GM23338 (cell line): Measurements from ENCODE around the gene HEATR1. TPM values are rescaled to one million over a fixed set of nuclear protein-coding genes. Genes with fewer than 3 reads are reported as not detected.

Source experiments
- ATAC-seq: fragments of 200-7000 bp; cut with Tn5 transposase; 3 replicates; pipeline ENCODE4 v1.9.1; 2020
- DNase-seq: peaks from one replicate; pipeline ENCODE4 v3.0.0-alpha.2; 2015; ENCODE audit warnings: low spot score
- H2AFZ ChIP-seq: fragments of 200-600 bp; sonication (generic); 2 replicates; pipeline ENCODE4 v1.8.0; 2016; ENCODE audit warnings: antibody characterized with exemption, mild to moderate bottlenecking, moderate library complexity
- H3F3A ChIP-seq: fragments of 200-600 bp; sonication (generic); replicated peaks from 2 replicates; pipeline ENCODE4 v1.8.0; 2017; ENCODE audit warnings: antibody characterized with exemption, mixed run types, low read depth
- H3K27ac ChIP-seq: fragments of 200-600 bp; sonication (generic); 2 replicates; pipeline ENCODE4 v1.6.1; 2016; ENCODE audit warnings: low read depth
- H3K27me3 ChIP-seq: fragments of 200-600 bp; sonication (generic); 2 replicates; pipeline ENCODE4 v1.8.0; 2016; ENCODE audit warnings: mild to moderate bottlenecking, mixed run types, moderate library complexity; ENCODE audit not compliant: insufficient read depth
- H3K36me3 ChIP-seq: fragments of 200-600 bp; sonication (generic); 2 replicates; pipeline ENCODE4 v1.8.0; 2016; ENCODE audit warnings: mild to moderate bottlenecking; ENCODE audit not compliant: insufficient read depth
- H3K4me1 ChIP-seq: fragments of 200-600 bp; sonication (generic); 2 replicates; pipeline ENCODE4 v1.8.0; 2016; ENCODE audit warnings: mild to moderate bottlenecking, moderate library complexity; ENCODE audit not compliant: insufficient read depth
- H3K4me2 ChIP-seq: fragments of 200-600 bp; sonication (generic); 2 replicates; pipeline ENCODE4 v1.7.1; 2017; ENCODE audit warnings: mixed run types
- H3K4me3 ChIP-seq: fragments of 200-600 bp; sonication (generic); 2 replicates; pipeline ENCODE4 v1.6.1; 2016; ENCODE audit warnings: mixed run types
- H3K79me2 ChIP-seq: fragments of 200-600 bp; sonication (generic); replicated peaks from 2 replicates; pipeline ENCODE4 v1.8.0; 2017; ENCODE audit warnings: mild to moderate bottlenecking; ENCODE audit not compliant: insufficient read depth
- H3K9me2 ChIP-seq: fragments of 200-600 bp; sonication (generic); 2 replicates; pipeline ENCODE4 v1.8.0; 2017; ENCODE audit not compliant: insufficient read depth
- H4K20me1 ChIP-seq: fragments of 200-600 bp; sonication (generic); replicated peaks from 2 replicates; pipeline ENCODE4 v1.8.0; 2017; ENCODE audit warnings: mild to moderate bottlenecking; ENCODE audit not compliant: insufficient read depth
- H3K27ac Mint-ChIP-seq: 2 replicates; pipeline ENCODE4 v1.8.0; 2020; ENCODE audit warnings: inconsistent platforms, mild to moderate bottlenecking, moderate library complexity, mixed read lengths
- H3K27me3 Mint-ChIP-seq: 3 replicates; pipeline ENCODE4 v1.8.0; 2022; ENCODE audit warnings: low read depth, mild to moderate bottlenecking, moderate library complexity, mixed read lengths, inconsistent platforms; ENCODE audit not compliant: insufficient read depth, poor library complexity
- H3K36me3 Mint-ChIP-seq: 3 replicates; pipeline ENCODE4 v1.8.0; 2021; ENCODE audit warnings: low read depth, mild to moderate bottlenecking, inconsistent platforms, moderate library complexity, mixed read lengths
- H3K4me1 Mint-ChIP-seq: 3 replicates; pipeline ENCODE4 v1.8.0; 2020; ENCODE audit warnings: mild to moderate bottlenecking, inconsistent platforms, mixed read lengths
- H3K4me3 Mint-ChIP-seq: 3 replicates; pipeline ENCODE4 v1.8.0; 2021; ENCODE audit warnings: moderate library complexity, mild to moderate bottlenecking, inconsistent platforms, mixed read lengths
- H3K9me3 Mint-ChIP-seq: 3 replicates; pipeline ENCODE4 v1.8.0; 2020; ENCODE audit warnings: moderate library complexity, mild to moderate bottlenecking, inconsistent platforms, mixed read lengths
- CREB1 ChIP-seq: fragments of 250-450 bp; sonication (Bioruptor Pico); IDR thresholded peaks from 2 replicates; pipeline ENCODE4 v1.5.0; 2020; ENCODE audit warnings: low read depth, mild to moderate bottlenecking, moderate library complexity
- EZH2 ChIP-seq: fragments of 200-600 bp; sonication (generic); IDR thresholded peaks from one replicate; pipeline ENCODE4 v1.8.0; 2017; ENCODE audit warnings: antibody characterized with exemption, mild to moderate bottlenecking, low read depth; ENCODE audit not compliant: unreplicated experiment
- JUNB ChIP-seq: IDR thresholded peaks from one replicate; pipeline ENCODE4 v1.6.1; 2016; ENCODE audit warnings: antibody characterized with exemption; ENCODE audit not compliant: unreplicated experiment
- NANOG ChIP-seq: IDR thresholded peaks from 2 replicates; pipeline ENCODE4 v1.6.1; 2016; ENCODE audit warnings: antibody characterized with exemption, borderline replicate concordance
- POLR2AphosphoS5 ChIP-seq: IDR thresholded peaks from 2 replicates; pipeline ENCODE4 v1.6.1; 2016; ENCODE audit warnings: antibody characterized with exemption, low read depth
- STAT1 ChIP-seq: IDR thresholded peaks from one replicate; pipeline ENCODE4 v1.6.1; 2016; ENCODE audit warnings: antibody characterized with exemption; ENCODE audit not compliant: unreplicated experiment
- ZNF331 ChIP-seq: fragments of 250-450 bp; sonication (Bioruptor Pico); IDR thresholded peaks from 2 replicates; pipeline ENCODE4 v1.5.0; 2020; ENCODE audit warnings: low read depth, mild to moderate bottlenecking, moderate library complexity
- polyA plus RNA-seq: library from polyadenylated mRNA; unstranded; fragments of >200 nt; fragmentation: Nextera tagmentation; extraction: Ambion mirVana; gene quantifications from 2 replicates; pipeline ENCODE4 v1.2.1, GENCODE V29; 2016
- total RNA-seq: library from RNA; depleted of rRNA; stranded (reverse); fragments of >200 nt; shearing (Covaris generic); gene quantifications from 2 replicates; pipeline ENCODE4 v1.2.3, GENCODE V29; 2014
- TF ChIP-seq, protein P1 (sequence below): IDR thresholded peaks from one replicate; pipeline ENCODE4 v1.6.1; 2018; ENCODE audit warnings: antibody characterized with exemption; ENCODE audit not compliant: unreplicated experiment
- TF ChIP-seq, protein P2 (sequence below): IDR thresholded peaks from 2 replicates; pipeline ENCODE4 v1.6.1; 2016; ENCODE audit warnings: antibody characterized with exemption
- TF ChIP-seq, protein P3 (sequence below), 2 experiments: fragments of 200-600 bp in 1 of 2; sonication (generic) in 1 of 2; conservative IDR thresholded peaks; 2 replicates each; pipeline versions ENCODE4 v1.5.1 to v1.6.1; 2016 to 2017; ENCODE audit warnings: antibody characterized with exemption in 2 of 2, low read depth in 2 of 2, mild to moderate bottlenecking in 2 of 2, moderate library complexity in 1 of 2

HEATR1 gene
- total and polyA plus RNA-seq, 2 experiments from 2014 or later: 17.2 to 81.1 TPM

- H3K4me3 Mint-ChIP-seq: no peak overlapping the region
- no peaks in the 10 kb centered on the region for H3K79me2 ChIP-seq
- DNase-seq: no peak
These were observed 63.4 kb downstream of the HEATR1 start for GRCh38 chr1:236540813-236541465.

DNA sequence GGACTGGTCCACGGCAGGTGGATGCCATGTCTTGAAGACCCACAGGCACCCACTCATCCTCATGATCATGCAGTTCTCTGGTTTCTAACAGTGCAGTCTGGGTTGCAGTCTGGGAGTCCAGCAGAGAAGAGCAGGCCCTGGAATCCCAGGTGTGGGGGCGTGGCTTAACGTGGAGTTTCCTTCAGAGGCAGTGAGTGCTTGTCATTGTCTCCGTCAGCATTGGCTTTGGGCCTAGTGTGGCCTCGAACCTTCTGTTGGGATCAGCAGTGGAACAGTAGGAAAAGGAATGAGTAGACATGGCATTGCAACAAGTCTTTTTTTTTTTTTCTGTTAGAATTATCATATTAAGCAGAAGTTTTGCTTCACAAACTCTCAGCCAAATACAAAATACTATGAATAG lies 67.8 kb downstream of the HEATR1 start:
- no peak overlapping the region for H3K4me3 ChIP-seq
- no peaks in the 10 kb centered on the region; the same call in none of the 2 replicates for H4K20me1 ChIP-seq
- no peaks in the 10 kb centered on the region for H3K27me3 ChIP-seq
- H3F3A ChIP-seq: no peaks in the 10 kb centered on the region
- no peak overlapping the region for H2AFZ ChIP-seq
- Mint-ChIP-seq H3K4me1 (peaks cover 9% of the 10 kb centered on the region; the same call in 2 of the 3 replicates), H3K27ac (no peak overlapping the region; the same call in 1 of the 2 replicates), H3K36me3 (peaks cover 8% of the 10 kb centered on the region; the same call in 2 of the 3 replicates), H3K9me3 (no peaks in the 10 kb centered on the region), H3K27me3 (peaks cover 3% of the 10 kb centered on the region), H3K4me3 (no peak overlapping the region)
- peak; percentile 37 for DNase-seq
- H3K79me2 ChIP-seq: no peaks in the 10 kb centered on the region
- peak; percentile 52 for ATAC-seq
- H3K27ac ChIP-seq: no peak overlapping the region
- H3K36me3 ChIP-seq: no peaks in the 10 kb centered on the region
- H3K4me1 ChIP-seq: no peaks in the 10 kb centered on the region
- H3K9me2 ChIP-seq: no peaks in the 10 kb centered on the region
- no peak overlapping the region for H3K4me2 ChIP-seq
- TF ChIP-seq JUNB (no peak), POLR2AphosphoS5 (no peak), NANOG (no peak), EZH2 (no peak), CREB1 (CRISPR knock-in tag) (no peak), STAT1 (no peak), ZNF331 (CRISPR knock-in tag) (no peak)
- TF ChIP-seq, protein P1, sequence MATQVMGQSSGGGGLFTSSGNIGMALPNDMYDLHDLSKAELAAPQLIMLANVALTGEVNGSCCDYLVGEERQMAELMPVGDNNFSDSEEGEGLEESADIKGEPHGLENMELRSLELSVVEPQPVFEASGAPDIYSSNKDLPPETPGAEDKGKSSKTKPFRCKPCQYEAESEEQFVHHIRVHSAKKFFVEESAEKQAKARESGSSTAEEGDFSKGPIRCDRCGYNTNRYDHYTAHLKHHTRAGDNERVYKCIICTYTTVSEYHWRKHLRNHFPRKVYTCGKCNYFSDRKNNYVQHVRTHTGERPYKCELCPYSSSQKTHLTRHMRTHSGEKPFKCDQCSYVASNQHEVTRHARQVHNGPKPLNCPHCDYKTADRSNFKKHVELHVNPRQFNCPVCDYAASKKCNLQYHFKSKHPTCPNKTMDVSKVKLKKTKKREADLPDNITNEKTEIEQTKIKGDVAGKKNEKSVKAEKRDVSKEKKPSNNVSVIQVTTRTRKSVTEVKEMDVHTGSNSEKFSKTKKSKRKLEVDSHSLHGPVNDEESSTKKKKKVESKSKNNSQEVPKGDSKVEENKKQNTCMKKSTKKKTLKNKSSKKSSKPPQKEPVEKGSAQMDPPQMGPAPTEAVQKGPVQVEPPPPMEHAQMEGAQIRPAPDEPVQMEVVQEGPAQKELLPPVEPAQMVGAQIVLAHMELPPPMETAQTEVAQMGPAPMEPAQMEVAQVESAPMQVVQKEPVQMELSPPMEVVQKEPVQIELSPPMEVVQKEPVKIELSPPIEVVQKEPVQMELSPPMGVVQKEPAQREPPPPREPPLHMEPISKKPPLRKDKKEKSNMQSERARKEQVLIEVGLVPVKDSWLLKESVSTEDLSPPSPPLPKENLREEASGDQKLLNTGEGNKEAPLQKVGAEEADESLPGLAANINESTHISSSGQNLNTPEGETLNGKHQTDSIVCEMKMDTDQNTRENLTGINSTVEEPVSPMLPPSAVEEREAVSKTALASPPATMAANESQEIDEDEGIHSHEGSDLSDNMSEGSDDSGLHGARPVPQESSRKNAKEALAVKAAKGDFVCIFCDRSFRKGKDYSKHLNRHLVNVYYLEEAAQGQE: no peak
- TF ChIP-seq, protein P2, sequence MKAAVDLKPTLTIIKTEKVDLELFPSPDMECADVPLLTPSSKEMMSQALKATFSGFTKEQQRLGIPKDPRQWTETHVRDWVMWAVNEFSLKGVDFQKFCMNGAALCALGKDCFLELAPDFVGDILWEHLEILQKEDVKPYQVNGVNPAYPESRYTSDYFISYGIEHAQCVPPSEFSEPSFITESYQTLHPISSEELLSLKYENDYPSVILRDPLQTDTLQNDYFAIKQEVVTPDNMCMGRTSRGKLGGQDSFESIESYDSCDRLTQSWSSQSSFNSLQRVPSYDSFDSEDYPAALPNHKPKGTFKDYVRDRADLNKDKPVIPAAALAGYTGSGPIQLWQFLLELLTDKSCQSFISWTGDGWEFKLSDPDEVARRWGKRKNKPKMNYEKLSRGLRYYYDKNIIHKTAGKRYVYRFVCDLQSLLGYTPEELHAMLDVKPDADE: no peak
- TF ChIP-seq, protein P3, sequence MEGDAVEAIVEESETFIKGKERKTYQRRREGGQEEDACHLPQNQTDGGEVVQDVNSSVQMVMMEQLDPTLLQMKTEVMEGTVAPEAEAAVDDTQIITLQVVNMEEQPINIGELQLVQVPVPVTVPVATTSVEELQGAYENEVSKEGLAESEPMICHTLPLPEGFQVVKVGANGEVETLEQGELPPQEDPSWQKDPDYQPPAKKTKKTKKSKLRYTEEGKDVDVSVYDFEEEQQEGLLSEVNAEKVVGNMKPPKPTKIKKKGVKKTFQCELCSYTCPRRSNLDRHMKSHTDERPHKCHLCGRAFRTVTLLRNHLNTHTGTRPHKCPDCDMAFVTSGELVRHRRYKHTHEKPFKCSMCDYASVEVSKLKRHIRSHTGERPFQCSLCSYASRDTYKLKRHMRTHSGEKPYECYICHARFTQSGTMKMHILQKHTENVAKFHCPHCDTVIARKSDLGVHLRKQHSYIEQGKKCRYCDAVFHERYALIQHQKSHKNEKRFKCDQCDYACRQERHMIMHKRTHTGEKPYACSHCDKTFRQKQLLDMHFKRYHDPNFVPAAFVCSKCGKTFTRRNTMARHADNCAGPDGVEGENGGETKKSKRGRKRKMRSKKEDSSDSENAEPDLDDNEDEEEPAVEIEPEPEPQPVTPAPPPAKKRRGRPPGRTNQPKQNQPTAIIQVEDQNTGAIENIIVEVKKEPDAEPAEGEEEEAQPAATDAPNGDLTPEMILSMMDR (conservative IDR thresholded peaks at IDR 0.05; ENCODE audit: low read depth in 2 of 2): no peak

More at GRCh38 chr1:236540813-236541465, 63.4 kb downstream of the HEATR1 start:
- no peak overlapping the region for H3K4me2 ChIP-seq
- H2AFZ ChIP-seq: no peak overlapping the region
- Mint-ChIP-seq H3K9me3 (no peaks in the 10 kb centered on the region), H3K27ac (no peak overlapping the region), H3K36me3 (peaks cover 36% of the 10 kb centered on the region), H3K27me3 (peaks cover 3% of the 10 kb centered on the region), H3K4me1 (peaks cover 7% of the 10 kb centered on the region; the same call in 1 of the 3 replicates)
- H3K9me2 ChIP-seq: no peaks in the 10 kb centered on the region
- no peaks in the 10 kb centered on the region for H3K27me3 ChIP-seq
- no peaks in the 10 kb centered on the region for H3K4me1 ChIP-seq
- no peaks in the 10 kb centered on the region; the same call in none of the 2 replicates for H4K20me1 ChIP-seq
- H3K4me3 ChIP-seq: no peak overlapping the region
- no peak overlapping the region for H3K27ac ChIP-seq
- peaks cover 9% of the 10 kb centered on the region; the same call in 1 of the 2 replicates for H3K36me3 ChIP-seq
- H3F3A ChIP-seq: no peaks in the 10 kb centered on the region
- TF ChIP-seq, protein P3 (conservative IDR thresholded peaks at IDR 0.05; ENCODE audit: low read depth in 2 of 2): no peak
- no peak for ATAC-seq
